ENCODE measurements around the gene DDX49.

DDX49 gene

DNA sequence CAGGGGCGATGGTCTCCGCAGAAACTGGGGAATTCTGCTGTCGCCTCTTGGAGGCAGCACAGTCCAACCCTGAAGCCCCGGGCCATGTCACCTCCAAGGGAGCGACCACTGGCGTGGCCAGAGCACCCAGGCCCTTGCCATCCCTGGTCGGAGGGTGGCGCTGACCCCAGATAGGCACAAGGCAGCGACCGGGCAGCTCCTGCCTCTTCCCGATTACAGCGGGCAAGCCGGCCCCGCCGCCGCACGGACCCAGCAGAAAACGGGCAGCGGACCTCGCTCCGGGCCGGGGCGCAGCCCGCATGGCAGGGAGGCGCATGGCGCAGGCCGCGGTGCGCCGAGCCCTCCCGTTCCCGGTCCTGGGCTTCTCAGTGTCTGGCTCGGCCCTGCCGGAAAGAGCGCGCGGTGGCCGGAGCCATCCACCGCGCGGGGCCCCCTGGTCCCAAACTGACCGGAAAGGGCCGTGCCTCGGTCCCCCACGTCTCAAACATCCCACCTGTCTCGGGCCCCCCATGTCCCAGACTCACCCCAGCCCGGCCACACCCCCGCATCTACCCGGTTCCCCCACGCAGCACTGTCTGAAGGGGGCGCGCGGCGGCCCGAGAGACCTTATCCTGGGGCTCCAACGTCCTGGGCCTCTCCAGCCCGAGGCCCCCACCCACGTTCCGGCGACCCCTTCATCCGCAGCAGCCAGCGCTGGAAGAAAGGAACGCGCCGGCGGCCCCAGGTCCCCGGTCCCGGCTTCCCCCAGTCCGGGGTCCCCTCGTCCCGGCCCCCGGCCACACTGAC lies 24.3 kb upstream of the DDX49 start:
- ChIA-PET CTCF (interaction anchor here (0.7 to 2.2 kb wide), 9 partner anchors 13 to 194 kb away, joined by 3 to 7 read pairs (median 4); no protein-coding TSS in a partner anchor), POLR2A (interaction anchor here (0.9 to 1.3 kb wide), 5 partner anchors 12 to 92 kb away, joined by 3 to 6 read pairs (median 4); partner anchors contain the start of gene COPE)
- no peak for TF ChIP-seq ARNT (IDR thresholded peaks at IDR 0.05)
- no peak for TF ChIP-seq FOXM1 (IDR thresholded peaks at IDR 0.05; ENCODE audit: borderline replicate concordance)
- TF ChIP-seq SUZ12 (IDR thresholded peaks at IDR 0.05): no peak
- TF ChIP-seq CTBP1 (IDR thresholded peaks at IDR 0.05; ENCODE audit: borderline replicate concordance): no peak
- no peak for TF ChIP-seq NFRKB (IDR thresholded peaks at IDR 0.05)
- TF ChIP-seq ZNF384 (IDR thresholded peaks at IDR 0.05): no peak
- no peak for TF ChIP-seq HDGF (IDR thresholded peaks at IDR 0.05; ENCODE audit: borderline replicate concordance)
- no peak for TF ChIP-seq LEF1 (IDR thresholded peaks at IDR 0.05; ENCODE audit: borderline replicate concordance)
- TF ChIP-seq, protein P1, sequence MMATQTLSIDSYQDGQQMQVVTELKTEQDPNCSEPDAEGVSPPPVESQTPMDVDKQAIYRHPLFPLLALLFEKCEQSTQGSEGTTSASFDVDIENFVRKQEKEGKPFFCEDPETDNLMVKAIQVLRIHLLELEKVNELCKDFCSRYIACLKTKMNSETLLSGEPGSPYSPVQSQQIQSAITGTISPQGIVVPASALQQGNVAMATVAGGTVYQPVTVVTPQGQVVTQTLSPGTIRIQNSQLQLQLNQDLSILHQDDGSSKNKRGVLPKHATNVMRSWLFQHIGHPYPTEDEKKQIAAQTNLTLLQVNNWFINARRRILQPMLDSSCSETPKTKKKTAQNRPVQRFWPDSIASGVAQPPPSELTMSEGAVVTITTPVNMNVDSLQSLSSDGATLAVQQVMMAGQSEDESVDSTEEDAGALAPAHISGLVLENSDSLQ (IDR thresholded peaks at IDR 0.05): no peak
- no peak for TF ChIP-seq TARDBP (IDR thresholded peaks at IDR 0.05)
- no peak for TF ChIP-seq ELF4 (IDR thresholded peaks at IDR 0.05)
- no peak for TF ChIP-seq SP1 (IDR thresholded peaks at IDR 0.05)
- TF ChIP-seq FOXA1 (IDR thresholded peaks at IDR 0.05): no peak
- peak; percentile 63 for DNase-seq (ENCODE audit: extremely low spot score)

DNA sequence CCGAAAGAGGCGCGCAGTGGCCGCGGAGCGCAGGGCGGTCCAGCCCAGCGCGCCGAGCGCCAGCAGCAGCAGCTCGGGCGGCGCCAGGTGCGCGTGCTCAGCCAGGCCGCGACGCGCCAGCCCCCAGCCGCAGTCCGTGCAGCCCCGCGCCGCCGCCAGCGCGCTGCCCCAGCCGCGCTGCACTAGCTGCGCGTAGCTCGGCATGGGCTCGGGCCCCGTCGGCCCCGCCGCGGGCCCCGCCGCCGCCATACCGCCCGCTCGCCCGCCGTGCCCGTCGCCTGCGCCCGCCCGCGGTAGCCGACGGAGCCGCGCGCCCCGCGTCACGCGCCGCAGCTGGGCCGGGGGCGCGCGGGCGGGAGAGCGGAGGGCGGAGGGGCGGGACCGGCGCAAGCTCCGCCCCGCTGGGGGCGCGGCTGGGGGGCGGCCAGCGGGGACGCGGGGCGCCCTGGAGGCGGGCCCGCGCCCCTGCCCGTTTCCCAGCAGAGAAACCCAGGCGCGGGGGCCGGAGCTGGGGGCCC lies 23.6 kb upstream of the DDX49 start, which contains the start of gene CERS1:
Gene CERS1, minus strand, starts transcription at position 335 of the 518 bp plus-strand sequence. Its CDS starts 86 bp downstream, at position 249.
- ChIA-PET POLR2A (interaction anchor here (0.9 to 1.4 kb wide), 3 partner anchors 12 to 91 kb away, joined by 4 to 6 read pairs (median 5); partner anchors contain the start of gene COPE), CTCF (interaction anchor here (0.7 to 2.2 kb wide), 3 partner anchors 19 to 91 kb away, joined by 3 to 7 read pairs (median 7); no protein-coding TSS in a partner anchor)
- peak; percentile 72 for DNase-seq (ENCODE audit: extremely low spot score)

DNA sequence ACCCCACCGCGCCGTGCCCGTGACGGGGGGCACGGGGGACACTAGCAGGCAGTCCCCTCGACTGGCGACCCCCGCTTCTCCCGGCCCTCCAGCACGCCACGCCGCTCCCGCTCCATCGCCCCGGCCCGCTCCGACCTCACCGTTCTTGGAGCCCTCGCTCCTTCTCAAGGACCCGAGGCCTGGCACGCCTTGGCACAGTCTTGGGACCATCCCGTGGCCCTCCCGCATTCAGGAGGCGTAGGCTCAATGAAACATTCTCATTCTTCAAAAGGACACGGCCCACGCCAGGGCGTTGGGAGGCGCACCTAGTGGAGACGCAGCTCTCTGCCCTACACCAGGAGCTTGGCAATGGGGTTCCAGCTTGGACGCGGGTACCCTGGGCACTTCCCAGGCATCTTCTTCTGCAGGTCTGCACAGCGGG lies 23.1 kb upstream of the DDX49 start:
- POLR2A ChIA-PET: interaction anchor here (0.9 to 1.4 kb wide), 3 partner anchors 11 to 90 kb away, joined by 4 to 6 read pairs (median 5); partner anchors contain the start of gene COPE
- DNase-seq (ENCODE audit: extremely low spot score): no peak
- CTCF ChIA-PET: interaction anchor here (1.7 to 2.2 kb wide), 2 partner anchors 20 to 90 kb away, joined by 7 read pairs; no protein-coding TSS in a partner anchor
- TF ChIP-seq TARDBP (IDR thresholded peaks at IDR 0.05) (no peak), CTBP1 (IDR thresholded peaks at IDR 0.05; ENCODE audit: borderline replicate concordance) (no peak)

More for the DNA sequence above, 23.6 kb upstream of the DDX49 start, which contains the start of gene CERS1:
- TF ChIP-seq BHLHE40 (IDR thresholded peaks at IDR 0.05; ENCODE audit: borderline replicate concordance): no peak
- TF ChIP-seq, protein P1 (IDR thresholded peaks at IDR 0.05): no peak
- no peak for TF ChIP-seq SP1 (IDR thresholded peaks at IDR 0.05)
- no peak for TF ChIP-seq L3MBTL2 (conservative IDR thresholded peaks at IDR 0.05)
- TF ChIP-seq FOXK2 (IDR thresholded peaks at IDR 0.05): no peak
- TF ChIP-seq HDGF (IDR thresholded peaks at IDR 0.05; ENCODE audit: borderline replicate concordance): no peak
- no peak for TF ChIP-seq NFRKB (IDR thresholded peaks at IDR 0.05)
- TF ChIP-seq ELF4 (IDR thresholded peaks at IDR 0.05): no peak
- TF ChIP-seq CTBP1 (IDR thresholded peaks at IDR 0.05; ENCODE audit: borderline replicate concordance): no peak
- TF ChIP-seq TARDBP (IDR thresholded peaks at IDR 0.05): no peak
- TF ChIP-seq SUZ12 (IDR thresholded peaks at IDR 0.05): no peak

DNA sequence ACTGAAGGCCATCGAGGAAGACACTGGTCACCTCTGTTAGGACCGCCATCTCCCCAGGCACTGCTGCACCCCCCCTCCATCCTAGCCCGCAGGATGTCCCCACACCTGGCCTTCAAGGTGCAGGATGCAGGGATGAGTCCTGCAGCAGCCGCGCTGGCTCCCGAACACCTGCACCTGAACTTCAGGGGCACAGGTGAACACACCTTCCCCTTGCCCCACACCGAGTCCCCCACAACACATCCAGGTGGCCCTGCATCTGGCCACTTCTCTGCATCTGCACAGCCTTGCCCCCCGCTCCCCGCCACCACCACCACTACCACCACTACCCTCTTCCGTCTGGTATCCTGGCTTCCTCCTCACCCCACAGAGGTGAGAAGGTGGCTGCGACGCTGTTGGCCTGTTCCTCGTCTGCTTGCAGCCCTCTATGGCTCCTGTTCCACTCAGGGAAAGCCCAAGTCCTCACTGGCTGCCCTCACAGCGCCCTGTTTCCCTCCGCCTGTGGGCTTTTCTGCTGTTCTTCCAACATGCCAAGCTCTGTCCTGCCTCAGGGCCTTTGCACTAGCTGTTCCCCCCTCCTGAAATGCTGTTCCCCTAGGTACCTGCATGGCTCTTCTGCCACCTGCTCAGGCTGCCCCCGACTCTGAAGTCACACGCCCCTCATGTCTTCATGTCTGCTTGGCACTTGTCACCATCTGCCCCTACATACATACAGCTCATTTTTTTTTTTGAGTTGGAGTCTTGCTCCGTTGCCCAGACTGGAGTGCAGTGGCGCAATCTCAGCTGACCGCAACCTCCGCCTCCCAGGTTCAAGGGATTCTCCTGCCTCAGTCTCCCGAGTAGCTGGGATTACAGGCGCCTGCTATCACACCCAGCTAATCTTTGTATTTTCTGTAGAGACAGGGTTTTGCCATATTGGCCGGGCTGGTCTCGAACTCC lies 22.2 kb upstream of the DDX49 start:
- ChIA-PET CTCF (interaction anchor here (0.6 to 1.7 kb wide), 3 partner anchors 59 to 130 kb away, joined by 3 to 7 read pairs (median 3); no protein-coding TSS in a partner anchor), POLR2A (interaction anchor here (0.6 to 1.4 kb wide), 2 partner anchors 16 to 89 kb away, joined by 3 to 4 read pairs; no protein-coding TSS in a partner anchor)
- no peak for DNase-seq (ENCODE audit: extremely low spot score)
- TF ChIP-seq FOXA1 (IDR thresholded peaks at IDR 0.05): no peak
- TF ChIP-seq BHLHE40 (IDR thresholded peaks at IDR 0.05; ENCODE audit: borderline replicate concordance): no peak
- TF ChIP-seq ZNF384 (IDR thresholded peaks at IDR 0.05): no peak
- TF ChIP-seq ARNT (IDR thresholded peaks at IDR 0.05): no peak
- TF ChIP-seq CTBP1 (IDR thresholded peaks at IDR 0.05; ENCODE audit: borderline replicate concordance): no peak
- TF ChIP-seq FOXK2 (IDR thresholded peaks at IDR 0.05): no peak

DNA sequence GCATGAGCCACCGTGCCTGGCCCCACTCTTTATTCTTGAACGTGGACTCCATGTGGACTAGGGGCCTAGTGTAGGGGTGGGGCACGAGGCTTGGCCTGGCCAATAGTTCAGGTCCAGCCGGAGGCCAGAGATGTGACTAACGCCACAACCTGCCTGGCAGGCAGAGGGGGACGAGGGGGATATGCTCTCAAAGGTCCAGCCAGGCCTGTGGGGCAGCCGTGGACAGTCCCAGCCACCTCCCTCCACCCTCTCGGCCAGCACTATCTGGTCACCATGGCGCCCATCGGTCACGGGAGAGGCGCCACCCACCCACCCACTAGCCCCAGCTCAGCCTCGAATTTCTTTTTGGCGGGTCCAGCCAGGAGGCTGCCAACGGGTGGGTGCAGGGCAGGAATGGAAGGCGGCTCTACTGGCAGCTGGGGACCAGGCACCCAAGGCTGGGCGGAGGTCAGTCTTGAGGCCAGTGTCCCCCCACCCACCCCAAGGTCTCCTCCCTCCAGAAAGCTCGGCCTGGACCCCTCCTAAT lies 21.4 kb upstream of the DDX49 start:
- CTCF ChIA-PET: interaction anchor here (0.6 kb wide), 2 partner anchors 59 to 131 kb away, joined by 3 read pairs; no protein-coding TSS in a partner anchor
- no peak for TF ChIP-seq ARNT (IDR thresholded peaks at IDR 0.05)
- no peak for TF ChIP-seq HDGF (IDR thresholded peaks at IDR 0.05; ENCODE audit: borderline replicate concordance)
- TF ChIP-seq, protein P1 (IDR thresholded peaks at IDR 0.05): no peak
- no peak for DNase-seq (ENCODE audit: extremely low spot score)
- POLR2A ChIA-PET: interaction anchor here (1.1 kb wide), 1 partner anchor 18 kb away, joined by 3 read pairs; no protein-coding TSS in a partner anchor

Measured in HEK293T (cell line).